ENCODE results near the gene UBE3C. TPM values are rescaled to one million over a fixed set of nuclear protein-coding genes. Genes with fewer than 3 reads are reported as not detected.
"Not testable (repeated sequence)": the region's sequence is repeated elsewhere in the genome, so short reads cannot be mapped to it uniquely, and the experiment has no call there.

UBE3C gene
- total RNA-seq, result 10 to 100 TPM; 94.2 to 95.7 (median 94.6) TPM

GRCh38 chr7:157138424-157139110 lies at the start of gene UBE3C:
UBE3C (plus strand) TSS chr7:157138926; CDS start chr7:157139273, 347 bp downstream.
- Mint-ChIP-seq H3K9me3 (no peaks in the 10 kb centered on the region), H3K4me3 (peak within 1 kb of the TSS; percentile 91), H3K36me3 (ENCODE audit: insufficient read depth) (peaks cover 15% of the 10 kb centered on the region), H3K27me3 (ENCODE audit: low read depth) (no peaks in the 10 kb centered on the region), H3K4me1 (ENCODE audit: low read depth) (peaks cover 36% of the 10 kb centered on the region)
- peak; percentile 88 for DNase-seq
- ATAC-seq, result peak; percentile 87 to 89

DNA sequence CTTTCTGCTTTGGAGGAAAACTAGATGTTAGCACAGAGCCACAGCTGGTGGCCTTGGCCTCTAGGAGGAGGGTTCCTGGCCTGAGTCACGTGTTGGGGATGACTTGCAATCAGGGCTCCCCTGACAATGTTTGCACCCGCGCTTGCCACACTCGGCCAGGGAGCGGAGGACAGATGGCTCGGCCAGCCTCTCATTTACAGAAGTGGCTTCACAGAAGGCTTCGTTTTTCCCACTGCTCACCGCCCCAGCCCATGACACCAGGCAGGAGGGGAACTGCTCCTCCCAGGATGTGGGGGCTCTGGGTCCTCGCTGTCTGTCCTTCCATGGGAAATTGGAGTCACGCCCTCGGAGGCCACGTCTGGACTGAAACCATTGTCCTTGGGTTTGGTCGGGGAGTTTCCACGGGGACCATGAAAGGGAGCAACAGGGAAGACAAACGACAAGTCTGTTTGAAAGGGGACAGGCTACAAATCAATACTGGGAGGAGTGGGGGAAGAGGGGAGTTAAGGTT lies 49.6 kb upstream of the UBE3C start:
- Mint-ChIP-seq H3K27me3 (ENCODE audit: low read depth) (peaks cover 17% of the 10 kb centered on the region), H3K9me3 (peaks cover 15% of the 10 kb centered on the region), H3K4me3 (no peak overlapping the region), H3K36me3 (ENCODE audit: insufficient read depth) (peaks cover 2% of the 10 kb centered on the region), H3K4me1 (ENCODE audit: low read depth) (no peaks in the 10 kb centered on the region)
- DNase-seq, result no peak
- ATAC-seq, result no peak

GRCh38 chr7:157090485-157091165 lies 48.1 kb upstream of the UBE3C start:
- ATAC-seq, result no peak
- no peaks in the 10 kb centered on the region for H3K36me3 Mint-ChIP-seq (ENCODE audit: insufficient read depth)
- peaks cover 17% of the 10 kb centered on the region for H3K27me3 Mint-ChIP-seq (ENCODE audit: low read depth)
- peaks cover 5% of the 10 kb centered on the region for H3K9me3 Mint-ChIP-seq
- H3K4me1 Mint-ChIP-seq (ENCODE audit: low read depth), result no peaks in the 10 kb centered on the region
- no peak overlapping the region for H3K4me3 Mint-ChIP-seq
- DNase-seq, result no peak

DNA sequence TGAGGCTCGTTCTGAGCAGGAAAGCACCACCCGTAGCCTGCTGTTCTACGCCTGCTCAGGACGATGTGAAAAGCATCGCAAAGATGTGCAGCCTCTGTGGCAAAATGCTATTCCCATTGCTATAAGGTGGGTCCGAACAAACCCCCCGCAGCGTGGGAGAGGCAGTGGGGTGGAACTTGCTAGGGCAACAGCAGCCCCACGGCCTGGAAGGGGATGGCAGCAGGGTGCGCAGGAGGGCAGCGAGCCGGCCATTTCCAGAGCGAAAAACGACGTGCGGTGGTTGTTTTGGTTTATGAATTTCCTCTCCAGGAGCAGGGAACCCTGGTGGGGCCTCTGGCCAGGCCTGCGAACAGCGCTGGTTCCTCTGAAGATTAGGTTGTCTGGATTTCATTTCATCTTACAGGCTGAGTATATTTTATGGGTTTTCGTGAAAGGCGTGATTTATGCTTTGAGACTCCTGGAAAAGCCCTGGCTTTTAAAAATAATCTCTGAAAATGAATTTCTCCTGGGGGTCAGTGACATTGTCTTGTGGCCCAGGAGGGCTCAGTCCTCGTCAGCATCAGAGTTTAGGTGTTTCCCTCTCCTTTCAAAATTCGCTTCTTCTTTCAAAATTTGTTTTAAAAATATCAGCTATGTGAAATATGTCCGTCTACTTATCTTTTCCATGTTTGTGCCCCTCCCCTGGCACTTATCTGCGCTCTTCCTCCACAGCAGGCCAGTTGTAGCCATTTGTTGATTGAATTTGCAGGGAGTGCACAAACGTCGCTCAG lies 42.3 kb upstream of the UBE3C start:
- H3K9me3 Mint-ChIP-seq, result peaks cover 5% of the 10 kb centered on the region
- no peak for ATAC-seq
- no peaks in the 10 kb centered on the region for H3K36me3 Mint-ChIP-seq (ENCODE audit: insufficient read depth)

DNA sequence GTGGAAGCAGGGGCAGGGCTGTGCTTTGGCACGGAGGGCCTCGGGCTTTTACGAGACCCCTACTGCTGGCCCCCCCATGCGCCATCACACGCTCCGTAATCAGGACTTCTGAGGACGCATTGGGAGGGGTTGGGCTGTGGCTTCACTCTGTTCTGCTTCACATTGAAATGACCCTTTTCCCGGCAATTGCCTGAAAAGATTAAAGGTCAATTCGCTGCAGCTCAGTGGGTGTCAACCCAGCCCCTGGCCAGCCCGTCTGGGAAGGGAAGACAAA lies 41.7 kb upstream of the UBE3C start:
- Mint-ChIP-seq H3K27me3 (ENCODE audit: low read depth) (no peaks in the 10 kb centered on the region), H3K4me3 (no peak overlapping the region), H3K36me3 (ENCODE audit: insufficient read depth) (no peaks in the 10 kb centered on the region), H3K9me3 (peaks cover 5% of the 10 kb centered on the region), H3K4me1 (ENCODE audit: low read depth) (peaks cover 3% of the 10 kb centered on the region)
- ATAC-seq, result no peak
- DNase-seq, result no peak

More for the DNA sequence above, 42.3 kb upstream of the UBE3C start:
- Mint-ChIP-seq H3K4me1 (ENCODE audit: low read depth) (peaks cover 3% of the 10 kb centered on the region), H3K4me3 (no peak overlapping the region), H3K27me3 (ENCODE audit: low read depth) (no peaks in the 10 kb centered on the region)
- DNase-seq, result no peak

GRCh38 chr7:157097569-157097968 lies 41.2 kb upstream of the UBE3C start:
- no peak for DNase-seq
- H3K4me3 Mint-ChIP-seq, result no peak overlapping the region
- H3K27me3 Mint-ChIP-seq (ENCODE audit: low read depth), result no peaks in the 10 kb centered on the region
- ATAC-seq, result no peak
- H3K9me3 Mint-ChIP-seq, result peaks cover 5% of the 10 kb centered on the region
- peaks cover 3% of the 10 kb centered on the region for H3K4me1 Mint-ChIP-seq (ENCODE audit: low read depth)
- H3K36me3 Mint-ChIP-seq (ENCODE audit: insufficient read depth), result no peaks in the 10 kb centered on the region

- not testable (repeated sequence) for H3K4me1 Mint-ChIP-seq (ENCODE audit: low read depth); H3K9me3 Mint-ChIP-seq; ATAC-seq; H3K4me3 Mint-ChIP-seq; DNase-seq; H3K36me3 Mint-ChIP-seq (ENCODE audit: insufficient read depth)
- H3K27me3 Mint-ChIP-seq (ENCODE audit: low read depth), result peaks cover 14% of the 10 kb centered on the region
These were observed 38.7 kb upstream of the UBE3C start for GRCh38 chr7:157100005-157100404.

- H3K27me3 Mint-ChIP-seq (ENCODE audit: low read depth), result peaks cover 33% of the 10 kb centered on the region
- DNase-seq; H3K36me3 Mint-ChIP-seq (ENCODE audit: insufficient read depth); H3K4me1 Mint-ChIP-seq (ENCODE audit: low read depth); ATAC-seq; H3K4me3 Mint-ChIP-seq: not testable (repeated sequence)
- peaks cover 15% of the 10 kb centered on the region for H3K9me3 Mint-ChIP-seq
These were observed 35.1 kb upstream of the UBE3C start for GRCh38 chr7:157103641-157104040.

DNA sequence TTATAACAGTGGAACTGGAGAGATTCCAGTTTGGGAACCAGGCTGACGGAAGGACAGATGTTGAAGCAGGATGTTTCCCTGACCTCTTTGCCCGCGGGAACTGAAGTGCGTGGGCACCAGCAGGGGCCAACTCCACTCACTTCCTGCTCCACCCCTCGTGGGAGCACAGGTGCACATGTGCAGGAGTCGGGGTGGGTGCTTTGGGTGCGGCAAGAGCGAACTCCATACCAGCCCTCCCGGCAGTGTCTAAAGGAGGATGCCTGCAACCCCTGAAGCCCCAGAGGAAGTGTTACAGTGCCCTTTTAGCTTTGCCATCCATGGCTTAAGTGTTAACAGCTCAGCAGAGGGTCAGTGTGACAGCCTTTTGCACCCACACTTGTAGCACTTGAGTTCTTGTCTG lies 27.4 kb upstream of the UBE3C start:
- Mint-ChIP-seq H3K4me3 (no peak overlapping the region), H3K36me3 (ENCODE audit: insufficient read depth) (no peaks in the 10 kb centered on the region), H3K9me3 (peaks cover 12% of the 10 kb centered on the region), H3K27me3 (ENCODE audit: low read depth) (peaks cover 39% of the 10 kb centered on the region), H3K4me1 (ENCODE audit: low read depth) (no peaks in the 10 kb centered on the region)
- ATAC-seq (no peak), DNase-seq (no peak)

- Mint-ChIP-seq H3K4me3 (no peak overlapping the region), H3K36me3 (ENCODE audit: insufficient read depth) (no peaks in the 10 kb centered on the region), H3K9me3 (peaks cover 8% of the 10 kb centered on the region)
These were observed 26.0 kb upstream of the UBE3C start for GRCh38 chr7:157112706-157113105.

GRCh38 chr7:157113607-157114006 lies 25.1 kb upstream of the UBE3C start:
- peak; percentile 74 to 85 for ATAC-seq
- Mint-ChIP-seq H3K4me1 (ENCODE audit: low read depth) (no peaks in the 10 kb centered on the region), H3K27me3 (ENCODE audit: low read depth) (peaks cover 35% of the 10 kb centered on the region), H3K9me3 (peaks cover 10% of the 10 kb centered on the region), H3K4me3 (no peak overlapping the region), H3K36me3 (ENCODE audit: insufficient read depth) (no peaks in the 10 kb centered on the region)
- DNase-seq, result no peak

More at GRCh38 chr7:157112706-157113105, 26.0 kb upstream of the UBE3C start:
- Mint-ChIP-seq H3K27me3 (ENCODE audit: low read depth) (peaks cover 38% of the 10 kb centered on the region), H3K4me1 (ENCODE audit: low read depth) (no peaks in the 10 kb centered on the region)
- ATAC-seq (no peak), DNase-seq (no peak)

- DNase-seq (no peak), ATAC-seq (no peak)
- H3K9me3 Mint-ChIP-seq, result peaks cover 10% of the 10 kb centered on the region
- H3K27me3 Mint-ChIP-seq (ENCODE audit: low read depth), result peaks cover 15% of the 10 kb centered on the region
- H3K36me3 Mint-ChIP-seq (ENCODE audit: insufficient read depth), result no peaks in the 10 kb centered on the region
- H3K4me3 Mint-ChIP-seq, result no peak overlapping the region
- no peaks in the 10 kb centered on the region for H3K4me1 Mint-ChIP-seq (ENCODE audit: low read depth)
These were observed 22.0 kb upstream of the UBE3C start for GRCh38 chr7:157116762-157117161.

- Mint-ChIP-seq H3K36me3 (ENCODE audit: insufficient read depth) (no peaks in the 10 kb centered on the region), H3K27me3 (ENCODE audit: low read depth) (peaks cover 10% of the 10 kb centered on the region), H3K4me1 (ENCODE audit: low read depth) (no peaks in the 10 kb centered on the region), H3K4me3 (no peak overlapping the region), H3K9me3 (peaks cover 10% of the 10 kb centered on the region)
- DNase-seq (no peak), ATAC-seq (no peak)
These were observed 20.9 kb upstream of the UBE3C start for GRCh38 chr7:157117796-157118195.

DNA sequence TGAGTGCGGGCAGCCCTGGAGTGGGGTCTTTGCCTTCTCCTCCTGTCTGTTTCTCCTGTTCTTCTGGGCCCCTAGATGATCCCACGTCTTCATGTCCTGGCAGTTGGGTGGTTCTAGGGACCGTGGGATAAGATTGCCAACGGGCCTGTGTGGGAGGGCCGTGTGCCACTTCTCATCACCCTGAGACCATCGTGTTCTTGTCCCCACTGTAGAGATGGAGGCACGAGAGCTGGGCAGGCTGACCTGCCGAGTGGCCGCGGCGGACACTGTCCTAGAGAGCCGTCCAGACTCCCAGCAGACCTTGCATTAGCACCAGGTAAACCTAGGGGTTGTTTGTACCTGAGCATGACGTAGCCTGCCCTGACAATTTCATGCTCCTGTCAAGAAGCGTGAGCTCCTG lies 18.5 kb upstream of the UBE3C start:
- DNase-seq (no peak), ATAC-seq (no peak)
- Mint-ChIP-seq H3K9me3 (peaks cover 4% of the 10 kb centered on the region), H3K36me3 (ENCODE audit: insufficient read depth) (no peaks in the 10 kb centered on the region), H3K27me3 (ENCODE audit: low read depth) (peaks cover 8% of the 10 kb centered on the region), H3K4me3 (no peak overlapping the region), H3K4me1 (ENCODE audit: low read depth) (no peaks in the 10 kb centered on the region)

Measured in activated T-cell treated with anti-CD3 and anti-CD28 coated beads, Interleukin-2, amount 50 U/mL, for 4 hours (primary cell).